Keratinocyte (primary cell): ENCODE measurements around the gene SMURF2.

Source experiments
- EZH2 ChIP-seq: IDR thresholded peaks from one replicate; pipeline ENCODE4 v1.6.1; 2012; ENCODE audit warnings: inconsistent platforms, mild to moderate bottlenecking, low read length, moderate library complexity
- TF ChIP-seq, protein P1 (sequence below), 3 experiments: IDR thresholded peaks in 1 of 3; conservative IDR thresholded peaks in 1 of 3; optimal IDR thresholded peaks in 1 of 3; 2 replicates in 2 of 3; 3 replicates in 1 of 3; pipeline versions ENCODE3 to v1.5.1; 2011; ENCODE audit warnings: low read length in 3 of 3, mild to moderate bottlenecking in 3 of 3, moderate library complexity in 2 of 3, control low read depth in 1 of 3, inconsistent platforms in 1 of 3; ENCODE audit not compliant: insufficient read depth in 2 of 3; ENCODE audit errors: extremely low read depth in 1 of 3

DNA sequence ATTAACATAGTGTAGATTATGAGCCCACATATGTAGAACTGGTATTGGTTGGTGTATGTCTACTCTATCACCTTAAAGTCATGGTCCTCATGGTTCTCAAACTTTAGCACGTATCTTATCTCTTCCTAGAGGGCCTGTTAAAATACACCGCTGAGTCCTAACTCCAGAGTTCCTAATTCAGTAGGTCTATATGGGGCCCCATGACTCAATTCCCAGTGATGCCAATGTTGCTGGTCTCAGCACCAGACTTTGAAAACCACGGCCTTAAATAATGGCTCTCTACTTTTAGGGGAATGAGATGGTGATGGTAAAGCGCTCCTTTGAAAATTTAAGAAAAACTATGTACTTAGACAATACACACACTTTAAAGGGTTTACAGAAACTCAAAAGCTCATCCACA is 36.6 kb downstream of the SMURF2 start:
- TF ChIP-seq, protein P1, sequence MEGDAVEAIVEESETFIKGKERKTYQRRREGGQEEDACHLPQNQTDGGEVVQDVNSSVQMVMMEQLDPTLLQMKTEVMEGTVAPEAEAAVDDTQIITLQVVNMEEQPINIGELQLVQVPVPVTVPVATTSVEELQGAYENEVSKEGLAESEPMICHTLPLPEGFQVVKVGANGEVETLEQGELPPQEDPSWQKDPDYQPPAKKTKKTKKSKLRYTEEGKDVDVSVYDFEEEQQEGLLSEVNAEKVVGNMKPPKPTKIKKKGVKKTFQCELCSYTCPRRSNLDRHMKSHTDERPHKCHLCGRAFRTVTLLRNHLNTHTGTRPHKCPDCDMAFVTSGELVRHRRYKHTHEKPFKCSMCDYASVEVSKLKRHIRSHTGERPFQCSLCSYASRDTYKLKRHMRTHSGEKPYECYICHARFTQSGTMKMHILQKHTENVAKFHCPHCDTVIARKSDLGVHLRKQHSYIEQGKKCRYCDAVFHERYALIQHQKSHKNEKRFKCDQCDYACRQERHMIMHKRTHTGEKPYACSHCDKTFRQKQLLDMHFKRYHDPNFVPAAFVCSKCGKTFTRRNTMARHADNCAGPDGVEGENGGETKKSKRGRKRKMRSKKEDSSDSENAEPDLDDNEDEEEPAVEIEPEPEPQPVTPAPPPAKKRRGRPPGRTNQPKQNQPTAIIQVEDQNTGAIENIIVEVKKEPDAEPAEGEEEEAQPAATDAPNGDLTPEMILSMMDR (optimal IDR thresholded peaks at IDR 0.05 in 1 of 3, IDR thresholded peaks at IDR 0.05 in 1 of 3, conservative IDR thresholded peaks at IDR 0.05 in 1 of 3; ENCODE audit: extremely low read depth in 1 of 3, insufficient read depth in 2 of 3, low read length in 3 of 3), result no peak
- no peak for TF ChIP-seq EZH2
